H9 (cell line): ENCODE results near the gene DELE1. TPM values are rescaled to one million over a fixed set of nuclear protein-coding genes. Genes with fewer than 3 reads are reported as not detected.

Source experiments
- DNase-seq: peaks from one replicate; pipeline ENCODE4 v3.0.0-alpha.2; 2017
- H2AFZ ChIP-seq: one replicate; pipeline ENCODE4 v1.6.1; 2013; ENCODE audit warnings: mild to moderate bottlenecking, low read length, control low read depth, moderate library complexity
- H2AK5ac ChIP-seq: 2 replicates; pipeline ENCODE4 v1.6.1; 2013; ENCODE audit warnings: low read length, control low read depth, mixed read lengths; ENCODE audit not compliant: insufficient read length
- H2BK120ac ChIP-seq: one replicate; pipeline ENCODE4 v1.6.1; 2013; ENCODE audit warnings: low read depth, mild to moderate bottlenecking, low read length, control low read depth, inconsistent platforms; ENCODE audit not compliant: poor library complexity, severe bottlenecking
- H2BK12ac ChIP-seq: 2 replicates; pipeline ENCODE4 v1.6.1; 2013; ENCODE audit warnings: low read length, control low read depth, mixed read lengths, low read depth; ENCODE audit not compliant: insufficient read length
- H2BK15ac ChIP-seq: 2 replicates; pipeline ENCODE4 v1.6.1; 2013; ENCODE audit warnings: low read depth, low read length, control low read depth
- H2BK20ac ChIP-seq: one replicate; pipeline ENCODE4 v1.6.1; 2013; ENCODE audit warnings: low read depth, mild to moderate bottlenecking, low read length, control low read depth, inconsistent platforms; ENCODE audit not compliant: poor library complexity, severe bottlenecking
- H2BK5ac ChIP-seq: 2 replicates; pipeline ENCODE4 v1.6.1; 2013; ENCODE audit warnings: low read length, control low read depth, mixed read lengths; ENCODE audit not compliant: insufficient read length
- H3K14ac ChIP-seq: 2 replicates; pipeline ENCODE4 v1.6.1; 2013; ENCODE audit warnings: low read length, control low read depth; ENCODE audit not compliant: insufficient read depth
- H3K18ac ChIP-seq: 2 replicates; pipeline ENCODE4 v1.6.1; 2013; ENCODE audit warnings: low read depth, mild to moderate bottlenecking, mixed read lengths, low read length, control low read depth; ENCODE audit not compliant: insufficient read length
- H3K23ac ChIP-seq: 2 replicates; pipeline ENCODE4 v1.6.1; 2013; ENCODE audit warnings: low read length, control low read depth, mixed read lengths, low read depth; ENCODE audit not compliant: insufficient read length
- H3K23me2 ChIP-seq: 2 replicates; pipeline ENCODE4 v1.6.1; 2013; ENCODE audit warnings: low read depth, mild to moderate bottlenecking, mixed read lengths, low read length, control low read depth; ENCODE audit not compliant: insufficient read length, poor library complexity, severe bottlenecking
- H3K27ac ChIP-seq: 2 replicates; pipeline ENCODE4 v1.5.1; 2013; ENCODE audit warnings: low read length, control low read depth, mixed read lengths, low read depth; ENCODE audit not compliant: insufficient read length
- H3K27me3 ChIP-seq: 2 replicates; pipeline ENCODE4 v1.6.1; 2013; ENCODE audit warnings: low read length, control low read depth, inconsistent platforms; ENCODE audit not compliant: insufficient read depth
- H3K4ac ChIP-seq: 2 replicates; pipeline ENCODE4 v1.6.1; 2013; ENCODE audit warnings: low read depth, mild to moderate bottlenecking, control low read depth, inconsistent platforms, low read length, moderate library complexity
- H3K4me1 ChIP-seq: 2 replicates; pipeline ENCODE4 v1.6.1; 2013; ENCODE audit warnings: low read length, control low read depth, inconsistent platforms; ENCODE audit not compliant: insufficient read depth
- H3K4me2 ChIP-seq: 2 replicates; pipeline ENCODE4 v1.6.1; 2013; ENCODE audit warnings: low read length, control low read depth, mixed read lengths; ENCODE audit not compliant: insufficient read length, insufficient read depth
- H3K56ac ChIP-seq: 2 replicates; pipeline ENCODE4 v1.6.1; 2013; ENCODE audit warnings: low read depth, mild to moderate bottlenecking, mixed read lengths, low read length, control low read depth; ENCODE audit not compliant: insufficient read length
- H3K79me1 ChIP-seq: 2 replicates; pipeline ENCODE4 v1.6.1; 2013; ENCODE audit warnings: low read depth, mild to moderate bottlenecking, moderate library complexity, low read length, control low read depth, inconsistent platforms; ENCODE audit not compliant: insufficient read depth, poor library complexity, severe bottlenecking
- H3K79me2 ChIP-seq: 2 replicates; pipeline ENCODE4 v1.6.1; 2013; ENCODE audit warnings: low read length, control low read depth, inconsistent platforms; ENCODE audit not compliant: insufficient read depth
- H3K9ac ChIP-seq: 2 replicates; pipeline ENCODE4 v1.6.1; 2013; ENCODE audit warnings: low read length, control low read depth, mixed read lengths; ENCODE audit not compliant: insufficient read length; ENCODE audit errors: extremely low read depth
- H3K9me3 ChIP-seq: one replicate; pipeline ENCODE4 v1.6.1; 2013; ENCODE audit warnings: low read depth, low read length, inconsistent platforms; ENCODE audit not compliant: control insufficient read depth
- H3T11ph ChIP-seq: one replicate; pipeline ENCODE4 v1.6.1; 2013; ENCODE audit warnings: mild to moderate bottlenecking, low read length, control low read depth, inconsistent platforms
- H4K20me1 ChIP-seq: one replicate; pipeline ENCODE4 v1.6.1; 2013; ENCODE audit not compliant: control insufficient read depth, insufficient read length, insufficient read depth
- H4K5ac ChIP-seq: 2 replicates; pipeline ENCODE4 v1.6.1; 2013; ENCODE audit warnings: low read depth, mild to moderate bottlenecking, mixed read lengths, low read length, control low read depth; ENCODE audit not compliant: insufficient read length
- H4K8ac ChIP-seq: replicated peaks from 2 replicates; pipeline ENCODE4 v1.6.1; 2013; ENCODE audit warnings: low read length, control low read depth, mixed read lengths, low read depth; ENCODE audit not compliant: insufficient read length
- H4K91ac ChIP-seq: 2 replicates; pipeline ENCODE4 v1.6.1; 2013; ENCODE audit warnings: low read depth, mild to moderate bottlenecking, moderate library complexity, mixed read lengths, low read length, control low read depth; ENCODE audit not compliant: insufficient read length
- H3K27ac Mint-ChIP-seq, 3 experiments: 2 replicates in 2 of 3; 3 replicates in 1 of 3; pipeline ENCODE4 v1.8.0; 2020 to 2021; ENCODE audit warnings: mixed read lengths in 3 of 3, mild to moderate bottlenecking in 1 of 3, moderate library complexity in 1 of 3
- H3K27me3 Mint-ChIP-seq: 2 replicates; pipeline ENCODE4 v1.8.0; 2021; ENCODE audit warnings: low read depth, mild to moderate bottlenecking, moderate library complexity, mixed read lengths
- H3K36me3 Mint-ChIP-seq, 3 experiments: 2 replicates in 2 of 3; 3 replicates in 1 of 3; pipeline ENCODE4 v1.8.0; 2020 to 2021; ENCODE audit warnings: low read depth in 3 of 3, mixed read lengths in 3 of 3; ENCODE audit not compliant: insufficient read depth in 1 of 3
- H3K4me1 Mint-ChIP-seq, 2 experiments: 2 replicates each; pipeline ENCODE4 v1.8.0; 2020; ENCODE audit warnings: mixed read lengths in 2 of 2
- H3K4me3 Mint-ChIP-seq, 2 experiments: 2 replicates in 1 of 2; 3 replicates in 1 of 2; pipeline ENCODE4 v1.8.0; 2020 to 2021; ENCODE audit warnings: mild to moderate bottlenecking in 2 of 2, mixed read lengths in 2 of 2, moderate library complexity in 1 of 2
- H3K9me3 Mint-ChIP-seq, 2 experiments: 2 replicates in 1 of 2; 3 replicates in 1 of 2; pipeline ENCODE4 v1.8.0; 2020; ENCODE audit warnings: mild to moderate bottlenecking in 2 of 2, mixed read lengths in 2 of 2, moderate library complexity in 1 of 2
- WGBS: extraction: QIAGEN DNeasy Blood & Tissue Kit; methylation state at CpG from one replicate; pipeline ENCODE4 v1.1.7; 2013; ENCODE audit warnings: missing lambda C conversion rate, low lambda C conversion rate, mixed read lengths; ENCODE audit not compliant: insufficient read length; ENCODE audit errors: extremely low coverage; 5-methylcytosine and 5-hydroxymethylcytosine counted together
- total RNA-seq: library from RNA; stranded (reverse); gene quantifications from 2 replicates; pipeline ENCODE4 v1.2.1, GENCODE V29; 2021
- TF ChIP-seq, protein P1 (sequence below): fragments of 200-600 bp; sonication (generic); conservative IDR thresholded peaks from 3 replicates; pipeline ENCODE4 v1.8.0; 2021; ENCODE audit warnings: antibody characterized with exemption, mild to moderate bottlenecking

The DELE1 gene
- total RNA-seq, 1 experiment from 2014 or later, result 75.3 TPM

DNA sequence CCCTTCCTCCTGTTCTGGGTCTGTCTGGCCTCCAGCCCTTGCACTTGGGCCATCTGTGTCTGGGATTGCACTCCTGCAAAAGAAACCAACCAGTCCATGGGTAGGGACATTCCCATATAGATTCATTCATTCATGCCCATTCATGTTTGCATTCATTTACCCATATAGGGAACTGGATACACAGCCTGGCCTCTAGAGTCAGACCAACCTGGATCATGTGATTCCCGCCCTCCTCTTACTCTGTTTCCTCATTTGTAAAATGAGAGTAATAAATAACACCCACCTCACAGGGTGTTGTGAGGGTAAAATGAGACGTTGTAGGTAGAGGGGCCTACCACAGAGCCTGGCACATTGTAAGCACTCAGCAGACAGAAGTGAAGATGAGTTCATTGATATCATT lies 25.8 kb downstream of the DELE1 start:
- Histone ChIP-seq H3K79me1 (no peaks in the 10 kb centered on the region), H3K27me3 (no peaks in the 10 kb centered on the region), H2BK5ac (no peak overlapping the region), H3K27ac (no peak overlapping the region), H2BK12ac (no peak overlapping the region), H3K9me3 (no peaks in the 10 kb centered on the region), H4K8ac (no peak overlapping the region), H2BK20ac (no peak overlapping the region), H4K91ac (no peak overlapping the region), H2BK15ac (no peak overlapping the region), H4K20me1 (no peaks in the 10 kb centered on the region), H3K56ac (no peak overlapping the region), H2BK120ac (no peak overlapping the region), H4K5ac (no peak overlapping the region), H3K4ac (no peak overlapping the region), H3T11ph (no peak overlapping the region), H3K18ac (no peak overlapping the region), H3K23ac (no peak overlapping the region), H3K4me1 (no peaks in the 10 kb centered on the region; the same call in 1 of the 2 replicates), H3K79me2 (no peaks in the 10 kb centered on the region), H3K23me2 (no peaks in the 10 kb centered on the region), H3K4me2 (no peak overlapping the region), H3K9ac (no peak overlapping the region), H2AK5ac (no peak overlapping the region), H3K14ac (no peak overlapping the region), H2AFZ (no peak overlapping the region)
- DNase-seq, result no peak
- Mint-ChIP-seq H3K27me3 (peaks cover 10% of the 10 kb centered on the region), H3K4me3 (no peak overlapping the region; a peak in 1 of 5 replicates), H3K27ac (no peak overlapping the region), H3K36me3 (no peaks in the 10 kb centered on the region), H3K9me3 (no peaks in the 10 kb centered on the region; a peak in 1 of 5 replicates), H3K4me1 (peaks cover 19 to 26% of the 10 kb centered on the region in 2 experiments)
- no CpG with 5 or more reads among the region's 2 CpGs for WGBS
- TF ChIP-seq, protein P1, sequence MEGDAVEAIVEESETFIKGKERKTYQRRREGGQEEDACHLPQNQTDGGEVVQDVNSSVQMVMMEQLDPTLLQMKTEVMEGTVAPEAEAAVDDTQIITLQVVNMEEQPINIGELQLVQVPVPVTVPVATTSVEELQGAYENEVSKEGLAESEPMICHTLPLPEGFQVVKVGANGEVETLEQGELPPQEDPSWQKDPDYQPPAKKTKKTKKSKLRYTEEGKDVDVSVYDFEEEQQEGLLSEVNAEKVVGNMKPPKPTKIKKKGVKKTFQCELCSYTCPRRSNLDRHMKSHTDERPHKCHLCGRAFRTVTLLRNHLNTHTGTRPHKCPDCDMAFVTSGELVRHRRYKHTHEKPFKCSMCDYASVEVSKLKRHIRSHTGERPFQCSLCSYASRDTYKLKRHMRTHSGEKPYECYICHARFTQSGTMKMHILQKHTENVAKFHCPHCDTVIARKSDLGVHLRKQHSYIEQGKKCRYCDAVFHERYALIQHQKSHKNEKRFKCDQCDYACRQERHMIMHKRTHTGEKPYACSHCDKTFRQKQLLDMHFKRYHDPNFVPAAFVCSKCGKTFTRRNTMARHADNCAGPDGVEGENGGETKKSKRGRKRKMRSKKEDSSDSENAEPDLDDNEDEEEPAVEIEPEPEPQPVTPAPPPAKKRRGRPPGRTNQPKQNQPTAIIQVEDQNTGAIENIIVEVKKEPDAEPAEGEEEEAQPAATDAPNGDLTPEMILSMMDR, result no peak
